CD4-positive, alpha-beta T cell treated with Interleukin-6 at 100 ng/mL for 8 hours (primary cell): ENCODE data around the gene KIAA1191.
"Not testable (repeated sequence)": the region's sequence is repeated elsewhere in the genome, so short reads cannot be mapped to it uniquely, and the experiment has no call there.

Experiments used
- DNase-seq: peaks from one replicate; pipeline ENCODE4 v3.0.0-alpha.2; 2020; ENCODE audit warnings: mixed read lengths, low spot score

Gene KIAA1191

GRCh38 chr5:176317534-176318374 is 43.8 kb downstream of the KIAA1191 start:
- DNase-seq, result no peak

- DNase-seq, result not testable (repeated sequence)
Measured at GRCh38 chr5:176305356-176305755, 56.2 kb downstream of the KIAA1191 start.
